GM18868 (cell line): ENCODE measurements around the gene TAF12.
A peak's percentile ranks its signal among the peaks of the same experiment; 100 is the strongest.
"Not testable (repeated sequence)": the region's sequence is repeated elsewhere in the genome, so short reads cannot be mapped to it uniquely, and the experiment has no call there.

Source experiments
- ATAC-seq: cut with Tn5 transposase; IDR thresholded peaks from one replicate; pipeline ENCODE4 v1.9.1; 2021; ENCODE audit warnings: mild to moderate bottlenecking, moderate library complexity; ENCODE audit not compliant: unreplicated experiment

TAF12 gene

GRCh38 chr1:28642847-28643635, at the start of gene TAF12:
TAF12 (minus strand) TSS chr1:28643067; CDS start chr1:28622081, 20,986 bp downstream.
- ATAC-seq, result peak; percentile 79

GRCh38 chr1:28691627-28692026, 48.8 kb upstream of the TAF12 start:
- ATAC-seq, result not testable (repeated sequence)

GRCh38 chr1:28684937-28685336, 42.1 kb upstream of the TAF12 start:
- ATAC-seq, result no peak

GRCh38 chr1:28682840-28683239, 40.0 kb upstream of the TAF12 start:
- ATAC-seq, result no peak

- ATAC-seq, result no peak
These were observed 37.3 kb upstream of the TAF12 start for GRCh38 chr1:28680151-28680550.

- no peak for ATAC-seq
These were observed 33.0 kb upstream of the TAF12 start for GRCh38 chr1:28675924-28676257.

- ATAC-seq, result not testable (repeated sequence)
These were observed 30.1 kb upstream of the TAF12 start for GRCh38 chr1:28672971-28673370.

GRCh38 chr1:28671254-28671780, 28.4 kb upstream of the TAF12 start:
- ATAC-seq, result no peak

- ATAC-seq, result peak; percentile 51
These were observed 26.3 kb upstream of the TAF12 start for GRCh38 chr1:28668956-28669723.

- ATAC-seq, result peak; percentile 74
These were observed 25.5 kb upstream of the TAF12 start, which contains the start of gene GMEB1 for GRCh38 chr1:28668191-28668955. GMEB1 (plus strand) TSS chr1:28668784; CDS start chr1:28683613, 14,829 bp downstream.

- no peak for ATAC-seq
These were observed 23.9 kb upstream of the TAF12 start for GRCh38 chr1:28666806-28667205.

- ATAC-seq, result no peak
These were observed 21.1 kb upstream of the TAF12 start for GRCh38 chr1:28663871-28664470.

GRCh38 chr1:28656335-28656734, 13.5 kb upstream of the TAF12 start:
- no peak for ATAC-seq

GRCh38 chr1:28655448-28656311, 12.8 kb upstream of the TAF12 start:
- not testable (repeated sequence) for ATAC-seq

GRCh38 chr1:28653870-28654269, 11.0 kb upstream of the TAF12 start:
- ATAC-seq, result not testable (repeated sequence)

GRCh38 chr1:28653063-28653462, 10.2 kb upstream of the TAF12 start:
- not testable (repeated sequence) for ATAC-seq

GRCh38 chr1:28648474-28649198, 5.8 kb upstream of the TAF12 start, which contains the start of gene RNU11:
RNU11 (plus strand) TSS chr1:28648600.
- ATAC-seq, result peak; percentile 63

- ATAC-seq, result peak; percentile 59
These were observed 5.2 kb upstream of the TAF12 start for GRCh38 chr1:28648008-28648473.

GRCh38 chr1:28646040-28646439, 3.2 kb upstream of the TAF12 start:
- ATAC-seq, result no peak
